ENCODE data around the gene HSPA1A. TPM values are rescaled to one million over a fixed set of nuclear protein-coding genes. Genes with fewer than 3 reads are reported as not detected.

The HSPA1A gene
- total RNA-seq, 1 donor from 2014 or later, result 345 TPM

- Histone ChIP-seq H3K27ac (no peak overlapping the region), H3K36me3 (peaks cover 0 to 5% of the 10 kb centered on the region in 2 donors), H3K4me3 (no peak overlapping the region), H3K9me3 (no peaks in the 10 kb centered on the region), H3K27me3 (no peaks in the 10 kb centered on the region), H3K4me1 (peaks cover 16% of the 10 kb centered on the region)
- TF ChIP-seq POLR2AphosphoS5 (IDR thresholded peaks at IDR 0.05; ENCODE audit: insufficient read depth in 1 of 2, low read depth in 1 of 2), result no peak
- TF ChIP-seq CTCF (IDR thresholded peaks at IDR 0.05), result no peak
- no peak for TF ChIP-seq POLR2A (IDR thresholded peaks at IDR 0.05)
- intact Hi-C loops (cut with DNase I), result no loop called here
- no peak for DNase-seq (ENCODE audit: extremely low spot score in 2 of 2)
Observed at GRCh38 chr6:31864818-31865204, 49.5 kb downstream of the HSPA1A start.

GRCh38 chr6:31865205-31866118 is 50.1 kb downstream of the HSPA1A start:
- no peak overlapping the region for H3K27ac ChIP-seq
- no peaks in the 10 kb centered on the region for H3K27me3 ChIP-seq
- no peaks in the 10 kb centered on the region for H3K9me3 ChIP-seq
- peaks cover 17% of the 10 kb centered on the region for H3K4me1 ChIP-seq
- TF ChIP-seq POLR2A (IDR thresholded peaks at IDR 0.05), result no peak
- TF ChIP-seq POLR2AphosphoS5 (IDR thresholded peaks at IDR 0.05; ENCODE audit: insufficient read depth in 1 of 2, low read depth in 1 of 2), result no peak
- no peak for TF ChIP-seq CTCF (IDR thresholded peaks at IDR 0.05)
- intact Hi-C loops (cut with DNase I), result no loop called here
- no peak overlapping the region for H3K4me3 ChIP-seq
- no peaks in the 10 kb centered on the region for H3K36me3 ChIP-seq
- no peak for DNase-seq (ENCODE audit: extremely low spot score in 2 of 2)

Small RNA genes lying within 50 kb of the gene (small RNA-seq; reads per million reads assigned to genes)
- not detected for gene RF00019
- 338 reads per million, percentile 98 among the genes with 10 or more reads in this experiment for gene SNORD48
- not detected for gene SNORD52

Other genes starting within 250 kb of the HSPA1A start
- gene LTA, start 243.3 kb upstream of the HSPA1A start, total RNA-seq, result not detected
- not detected for gene TNF, start 240.0 kb upstream of the HSPA1A start, total RNA-seq
- 5.4 TPM for gene LTB, start 233.1 kb upstream of the HSPA1A start, total RNA-seq
- not detected for gene LST1, start 229.3 kb upstream of the HSPA1A start, total RNA-seq
- not detected for gene NCR3, start 222.5 kb upstream of the HSPA1A start, total RNA-seq
- 25.0 TPM for gene AIF1, start 200.3 kb upstream of the HSPA1A start, total RNA-seq
- 74.6 TPM for gene PRRC2A, start 194.8 kb upstream of the HSPA1A start, total RNA-seq
- gene BAG6, start 162.9 kb upstream of the HSPA1A start, total RNA-seq, result 139 TPM
- not detected for gene APOM, start 159.6 kb upstream of the HSPA1A start, total RNA-seq
- 15.2 TPM for gene C6orf47, start 154.8 kb upstream of the HSPA1A start, total RNA-seq
- gene GPANK1, start 150.5 kb upstream of the HSPA1A start, total RNA-seq, result 16.9 TPM
- 219 TPM for gene CSNK2B, start 149.5 kb upstream of the HSPA1A start, total RNA-seq
- gene LY6G5B, start 145.6 kb upstream of the HSPA1A start, total RNA-seq, result 7.4 TPM
- gene LY6G5C, start 134.5 kb upstream of the HSPA1A start, total RNA-seq, result 1.7 TPM
- gene ABHD16A, start 112.2 kb upstream of the HSPA1A start, total RNA-seq, result 53.0 TPM
- not detected for gene LY6G6F, start 108.7 kb upstream of the HSPA1A start, total RNA-seq
- not detected for gene LY6G6D, start 100.2 kb upstream of the HSPA1A start, total RNA-seq
- not detected for gene LY6G6C, start 93.8 kb upstream of the HSPA1A start, total RNA-seq
- not detected for gene MPIG6B, start 92.2 kb upstream of the HSPA1A start, total RNA-seq
- 108 TPM for gene DDAH2, start 86.2 kb upstream of the HSPA1A start, total RNA-seq
- gene CLIC1, start 79.0 kb upstream of the HSPA1A start, total RNA-seq, result 250 TPM
- 11.0 TPM for gene MSH5, start 75.5 kb upstream of the HSPA1A start, total RNA-seq
- gene SAPCD1, start 52.9 kb upstream of the HSPA1A start, total RNA-seq, result not detected
- 0.74 TPM for gene VWA7, start 38.2 kb upstream of the HSPA1A start, total RNA-seq
- gene VARS1, start 19.8 kb upstream of the HSPA1A start, total RNA-seq, result 39.8 TPM
- gene LSM2, start 8.6 kb upstream of the HSPA1A start, total RNA-seq, result 51.6 TPM
- 0.98 TPM for gene HSPA1L, start 260 bp upstream of the HSPA1A start, total RNA-seq
- gene HSPA1B, start 12.2 kb downstream of the HSPA1A start, total RNA-seq, result 466 TPM
- 26.0 TPM for gene NEU1, start 47.3 kb downstream of the HSPA1A start, total RNA-seq
- gene SLC44A4, start 63.5 kb downstream of the HSPA1A start, total RNA-seq, result 5.9 TPM
- 45.2 TPM for gene EHMT2, start 82.2 kb downstream of the HSPA1A start, total RNA-seq
- gene ZBTB12, start 86.5 kb downstream of the HSPA1A start, total RNA-seq, result 1.7 TPM
- 2.9 TPM for gene C2, start 112.2 kb downstream of the HSPA1A start, total RNA-seq
- gene CFB, start 130.6 kb downstream of the HSPA1A start, total RNA-seq, result 9.6 TPM
- 100 TPM for gene NELFE, start 143.4 kb downstream of the HSPA1A start, total RNA-seq
- 35.4 TPM for gene SKIC2, start 143.6 kb downstream of the HSPA1A start, total RNA-seq
- gene DXO, start 156.6 kb downstream of the HSPA1A start, total RNA-seq, result 15.5 TPM
- gene C4A, start 166.5 kb downstream of the HSPA1A start, total RNA-seq, result 31.4 TPM
- 23.1 TPM for gene C4B, start 199.3 kb downstream of the HSPA1A start, total RNA-seq
- 9.3 TPM for gene CYP21A2, start 222.9 kb downstream of the HSPA1A start, total RNA-seq